AG09309 (cell line): ENCODE measurements around the gene TMEM184A.
A peak's percentile ranks its signal among the peaks of the same experiment; 100 is the strongest.
"Not testable (repeated sequence)": the region's sequence is repeated elsewhere in the genome, so short reads cannot be mapped to it uniquely, and the experiment has no call there.

Experiments used
- DNase-seq: peaks from one replicate; pipeline ENCODE4 v3.0.0-alpha.2; 2010; ENCODE audit warnings: low read depth
- H3K4me3 ChIP-seq: 2 replicates; pipeline ENCODE4 v1.5.1; 2011; ENCODE audit warnings: mild to moderate bottlenecking, low read depth, low read length, moderate library complexity; ENCODE audit not compliant: control insufficient read depth
- CTCF ChIP-seq: IDR thresholded peaks from 2 replicates; pipeline ENCODE4 v1.5.1; 2011; ENCODE audit warnings: mild to moderate bottlenecking, low read depth, low read length, inconsistent platforms; ENCODE audit not compliant: insufficient read depth, control insufficient read depth; ENCODE audit errors: missing control alignments

TMEM184A gene

DNA sequence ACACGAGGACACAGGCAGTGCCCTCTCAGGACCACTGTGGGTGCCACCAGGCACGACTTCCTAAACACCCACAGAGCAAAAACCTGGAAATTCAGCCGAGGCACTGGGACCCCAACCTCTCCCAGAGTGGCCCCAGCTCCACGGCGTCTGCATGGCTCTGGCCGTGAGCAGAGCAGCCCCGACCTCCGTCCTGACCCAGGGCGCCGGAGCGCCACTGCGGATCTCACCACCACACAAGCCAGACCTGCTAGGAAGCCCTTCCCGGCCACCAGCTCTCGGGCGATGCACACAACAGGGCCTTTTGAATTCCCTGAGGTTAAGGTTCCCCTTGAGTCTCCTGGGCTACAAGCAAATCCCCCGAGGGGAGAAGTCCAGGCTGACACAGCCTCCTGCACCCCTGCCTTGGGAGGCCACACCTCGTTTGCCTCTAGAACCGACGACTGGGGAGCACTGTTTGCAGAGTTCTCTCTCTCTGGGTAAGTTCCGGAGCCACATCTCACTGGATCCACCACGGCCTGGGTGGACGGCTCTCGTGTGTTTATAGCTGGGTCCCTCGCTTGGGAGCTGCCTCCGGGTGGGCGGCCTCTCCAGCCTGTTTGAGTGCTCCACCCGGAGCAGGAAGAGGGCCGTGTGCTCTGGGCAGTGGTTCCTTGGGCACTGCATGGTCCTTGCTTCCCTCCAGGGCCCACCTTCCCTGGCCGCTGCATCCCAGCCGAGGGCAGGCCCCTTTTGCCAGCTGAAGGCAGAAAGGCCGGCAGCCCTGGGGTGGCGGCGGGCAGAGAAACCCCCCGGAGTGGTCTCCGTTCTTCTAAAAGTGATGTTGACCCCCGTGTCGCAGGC is 29.4 kb upstream of the TMEM184A start:
- no peak for TF ChIP-seq CTCF
- H3K4me3 ChIP-seq = no peak overlapping the region
- no peak for DNase-seq

- DNase-seq = no peak
- no peak for TF ChIP-seq CTCF
- no peak overlapping the region for H3K4me3 ChIP-seq
Observed at GRCh38 chr7:1584700-1585099, 28.7 kb upstream of the TMEM184A start.

- DNase-seq, H3K4me3 ChIP-seq: not testable (repeated sequence)
Observed at GRCh38 chr7:1583241-1583930, 27.4 kb upstream of the TMEM184A start.

DNA sequence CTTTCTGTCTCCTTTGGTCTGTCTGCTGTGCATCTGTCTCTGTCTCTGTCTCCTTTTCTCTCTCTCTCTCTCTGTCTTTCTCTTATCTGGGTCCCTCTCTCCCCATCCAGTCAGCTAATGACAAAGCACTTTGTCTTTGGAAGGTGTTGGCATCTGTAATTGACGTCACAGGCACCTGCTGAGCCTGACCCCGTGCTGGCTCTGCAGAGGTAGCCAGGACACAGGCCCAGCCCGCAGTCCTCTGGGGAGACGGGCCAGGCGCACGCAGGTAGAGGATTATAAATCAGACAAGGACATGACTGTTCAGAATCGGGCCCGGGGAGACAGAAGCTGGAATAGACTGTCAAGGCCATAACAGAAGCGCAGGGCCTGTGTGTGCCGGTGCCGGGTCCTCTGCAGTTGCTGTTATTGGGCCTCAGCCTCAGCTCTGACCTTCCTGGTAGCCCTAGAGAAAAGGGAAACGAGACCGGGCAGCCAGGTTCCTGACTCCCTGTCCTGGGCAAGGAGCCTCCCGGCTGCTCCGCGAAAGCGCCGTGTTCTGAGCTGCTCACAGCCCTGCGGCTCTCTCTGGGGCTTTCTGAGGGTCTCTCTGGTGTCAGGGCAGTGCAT is 24.5 kb upstream of the TMEM184A start:
- H3K4me3 ChIP-seq = no peak overlapping the region
- no peak for TF ChIP-seq CTCF
- DNase-seq = no peak

DNA sequence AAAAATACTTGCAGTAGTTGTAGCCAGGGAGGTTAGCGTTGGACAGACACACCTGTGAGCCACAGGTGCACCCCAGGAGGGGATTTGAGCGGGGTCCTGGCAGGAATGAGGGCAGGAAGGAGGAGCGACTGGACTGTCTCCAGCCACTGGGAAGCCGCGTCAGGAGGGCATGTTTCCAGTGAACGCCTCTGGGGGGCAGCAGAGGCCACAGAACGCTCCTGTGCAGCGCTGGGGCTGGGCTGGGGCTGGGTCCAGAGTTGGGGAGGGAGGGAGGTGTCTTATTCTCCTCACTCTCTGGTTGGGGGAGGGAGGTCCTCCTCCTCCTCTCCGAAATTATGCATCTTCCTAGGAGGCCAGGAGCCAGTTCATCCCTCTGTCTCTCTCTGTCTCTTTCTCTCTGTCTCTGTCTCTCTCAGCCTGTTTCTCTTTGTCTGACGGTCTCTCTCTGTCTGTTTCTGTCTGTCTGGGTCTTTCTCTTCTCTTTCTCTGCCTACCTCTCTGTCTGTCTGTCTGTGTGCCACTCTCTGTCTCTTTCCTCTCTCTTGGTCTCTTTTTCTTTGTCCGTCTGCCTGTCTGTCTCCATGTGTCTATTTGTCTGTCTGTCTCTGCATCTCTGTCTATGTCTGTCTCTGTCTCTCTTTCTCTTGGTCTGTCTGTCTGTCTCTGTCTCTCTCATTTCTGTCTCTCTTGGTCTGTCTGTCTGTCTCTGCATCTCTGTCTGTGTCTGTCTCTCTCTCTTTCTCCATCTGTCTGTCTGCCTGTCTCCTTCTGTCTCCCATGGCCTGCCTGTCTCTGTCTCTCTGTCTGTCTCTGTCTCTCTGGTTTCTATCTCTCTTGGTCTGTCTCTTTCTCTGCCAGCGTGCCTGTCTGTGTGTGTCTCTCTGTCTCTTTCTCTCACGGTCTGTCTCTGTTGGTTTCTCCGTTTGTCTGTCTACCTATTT is 23.7 kb upstream of the TMEM184A start:
- no peak for DNase-seq
- H3K4me3 ChIP-seq = no peak overlapping the region
- TF ChIP-seq CTCF = peak; percentile 89

DNA sequence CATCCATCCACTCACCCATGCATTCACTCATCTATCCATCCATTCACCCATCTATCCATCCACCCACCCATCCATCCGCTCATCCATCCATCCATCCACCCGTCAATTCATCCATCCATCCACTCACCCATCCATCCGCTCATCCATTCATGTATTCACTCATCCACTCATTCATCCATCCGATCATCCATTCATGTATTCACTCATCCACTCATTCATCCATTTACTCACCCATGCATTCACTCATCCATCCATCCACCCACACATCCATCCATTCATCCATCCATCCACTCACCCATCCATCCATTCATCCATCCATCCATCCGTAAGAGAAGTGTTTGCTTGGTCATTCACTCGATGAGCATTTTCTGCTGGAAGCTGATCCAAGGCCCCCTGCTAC is 22.5 kb upstream of the TMEM184A start:
- H3K4me3 ChIP-seq = no peak overlapping the region
- no peak for TF ChIP-seq CTCF
- DNase-seq = no peak
